HuH-7 (cell line): ENCODE data around the gene TSPAN8.
"Not testable (repeated sequence)": the region's sequence is repeated elsewhere in the genome, so short reads cannot be mapped to it uniquely, and the experiment has no call there.

ENCODE experiments used
- DNase-seq: peaks from one replicate; pipeline ENCODE4 v3.0.0; 2011; ENCODE audit warnings: low spot score

TSPAN8 gene

DNA sequence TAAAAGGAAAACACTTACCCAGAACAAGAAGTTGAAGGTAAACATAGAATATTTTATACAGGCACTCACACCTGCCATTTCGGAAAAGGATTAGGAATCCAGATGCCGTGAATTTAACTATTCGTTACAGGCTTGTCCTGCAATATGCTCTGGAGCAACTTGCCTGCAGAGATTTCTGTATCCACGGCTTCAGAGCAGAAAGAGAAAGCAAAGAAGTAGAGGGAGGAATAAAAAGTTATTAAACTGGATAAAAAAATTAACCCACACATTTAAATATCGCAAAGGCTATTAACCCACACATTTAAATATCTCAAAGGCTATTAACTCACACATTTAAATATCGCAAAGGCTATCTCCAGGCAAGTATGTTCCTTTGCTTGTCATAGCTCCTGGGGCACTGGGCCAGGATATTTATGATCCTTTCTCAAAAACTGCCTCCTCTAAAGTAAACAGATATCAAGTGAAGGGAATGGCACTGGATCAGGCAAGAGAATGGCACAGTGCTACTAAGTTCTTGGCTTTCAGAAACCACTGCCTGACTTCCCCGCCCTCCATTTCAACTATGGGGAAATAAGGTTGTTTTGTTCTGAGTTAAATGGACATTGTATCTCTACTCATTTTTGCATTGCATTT lies at the start of gene TSPAN8:
Gene TSPAN8, minus strand, starts transcription at position 399 of the 633 bp plus-strand sequence. Its CDS starts 321 bp downstream, at position 78.
- no peak for DNase-seq

DNA sequence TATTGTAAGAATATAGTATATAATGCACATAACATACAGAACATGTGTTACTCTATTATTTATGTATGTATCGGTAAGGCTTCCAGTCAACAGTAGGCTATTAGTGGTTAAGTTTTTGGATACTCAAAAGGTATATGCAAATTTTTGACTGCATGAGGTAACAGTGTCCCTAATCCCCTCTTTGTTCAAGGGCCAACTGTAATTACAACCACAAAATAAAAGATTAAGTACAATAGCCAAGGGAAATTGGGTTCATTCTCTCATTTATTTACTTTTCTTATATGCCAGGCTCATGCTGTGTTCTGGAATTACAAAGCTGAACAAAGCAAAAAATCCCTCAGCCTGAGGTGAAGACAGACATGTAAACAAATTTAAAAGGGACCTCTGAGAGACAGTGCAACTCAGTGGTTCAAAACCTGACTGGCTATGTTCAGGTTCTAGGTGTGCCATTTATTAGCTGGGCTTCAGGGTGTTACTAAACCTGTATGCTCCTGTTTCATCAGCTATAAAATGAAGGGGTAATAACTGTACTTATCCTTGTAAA lies 43.4 kb upstream of the TSPAN8 start:
- DNase-seq, result no peak

DNA sequence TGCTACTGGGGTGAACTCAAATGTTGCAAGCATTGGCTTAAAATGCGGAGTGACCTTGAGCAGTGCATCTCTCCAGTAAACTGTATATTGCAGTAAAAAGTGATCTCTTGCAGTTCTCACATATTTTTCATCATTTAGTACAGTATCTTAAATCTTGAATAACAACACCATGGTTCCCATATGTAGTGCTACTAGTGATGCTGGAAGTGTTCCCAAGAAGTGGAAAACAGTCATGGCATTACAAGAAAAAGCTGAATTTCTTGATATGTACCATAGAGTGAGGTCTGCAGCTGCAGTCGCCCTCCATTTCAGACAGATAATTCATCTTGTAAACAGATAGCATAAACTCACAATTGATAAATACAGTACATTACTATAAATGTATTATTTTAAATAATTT lies 42.9 kb upstream of the TSPAN8 start:
- no peak for DNase-seq

DNA sequence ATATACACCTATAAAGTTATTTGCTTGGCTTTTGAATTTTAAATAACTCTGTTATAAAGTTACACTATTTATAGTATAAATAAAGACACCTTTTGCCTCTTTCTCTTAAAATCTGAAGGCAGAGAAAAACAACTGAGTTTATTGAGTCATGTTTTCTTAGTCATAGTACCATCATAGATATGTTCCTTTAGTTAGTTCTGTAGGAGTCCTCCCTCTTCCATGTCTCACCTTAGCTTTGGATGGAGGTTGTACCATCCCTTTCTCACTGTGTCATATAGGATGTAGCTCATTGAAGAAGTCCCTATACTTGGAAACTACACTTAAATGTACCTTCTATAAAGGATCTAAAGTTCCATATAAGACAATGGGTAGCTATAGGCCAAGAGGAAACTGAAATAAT lies 39.7 kb upstream of the TSPAN8 start:
- no peak for DNase-seq

DNA sequence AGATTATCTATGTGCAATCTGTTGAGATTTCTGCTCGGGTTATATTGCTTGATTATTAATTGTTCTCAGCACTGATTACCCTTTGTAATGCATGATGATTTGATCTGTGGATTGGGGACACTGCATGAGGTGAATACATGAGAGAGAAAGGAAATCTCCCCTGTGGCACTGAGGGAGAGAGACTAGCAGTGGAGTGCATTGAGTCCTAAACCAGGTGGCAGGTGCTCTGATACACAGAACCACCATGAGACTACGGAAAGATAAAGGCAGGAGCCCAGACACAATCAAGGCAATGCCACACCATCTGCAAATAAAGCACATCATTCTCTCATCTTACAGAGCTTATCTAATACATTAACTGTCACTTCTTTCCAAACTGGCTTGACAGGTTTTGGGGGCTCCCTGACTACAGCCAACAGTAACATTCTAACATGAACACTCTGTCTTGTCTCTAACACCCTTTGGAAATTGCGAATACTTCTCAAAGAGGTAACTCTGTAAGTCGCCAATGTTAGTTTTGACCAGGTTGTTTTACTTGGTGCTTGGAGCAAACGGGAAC lies 37.6 kb upstream of the TSPAN8 start:
- DNase-seq, result no peak

DNA sequence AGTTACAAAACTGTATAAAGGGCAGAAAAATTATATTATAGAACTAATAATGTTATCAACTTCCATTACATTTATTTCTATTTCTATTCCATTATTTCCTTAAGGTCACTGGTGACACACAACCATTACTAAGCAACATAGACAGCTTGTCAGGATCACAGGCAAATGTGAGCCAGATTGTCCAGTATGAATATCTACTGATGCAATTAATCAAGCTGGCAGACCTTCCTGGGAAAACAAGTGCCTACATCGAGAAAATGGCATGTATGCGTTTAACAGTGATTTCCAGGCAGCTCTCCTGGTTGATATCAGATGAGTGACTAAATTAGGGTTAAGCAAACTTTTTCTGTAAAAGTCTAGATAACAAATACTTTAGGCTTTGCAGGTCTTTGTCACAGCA lies 36.9 kb upstream of the TSPAN8 start:
- no peak for DNase-seq

DNA sequence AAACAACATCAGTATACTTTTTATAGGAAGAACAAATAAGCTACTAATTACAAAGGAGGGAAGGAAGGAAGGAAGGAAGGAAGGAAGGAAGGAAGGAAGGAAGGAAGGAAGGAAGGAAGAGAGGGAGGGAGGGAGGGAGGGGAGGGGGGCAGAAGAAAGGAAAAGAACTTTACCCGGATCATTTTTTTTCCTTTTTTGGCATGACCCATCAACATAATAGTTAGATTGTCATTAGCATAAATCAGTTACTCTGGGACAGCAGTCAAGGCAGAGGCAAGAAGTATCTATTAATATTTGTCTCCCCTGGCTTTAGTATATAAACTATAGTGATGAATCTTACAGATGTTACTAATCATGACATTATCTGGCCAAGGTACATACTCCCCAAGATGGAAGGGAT lies 35.2 kb upstream of the TSPAN8 start:
- DNase-seq, result no peak

DNA sequence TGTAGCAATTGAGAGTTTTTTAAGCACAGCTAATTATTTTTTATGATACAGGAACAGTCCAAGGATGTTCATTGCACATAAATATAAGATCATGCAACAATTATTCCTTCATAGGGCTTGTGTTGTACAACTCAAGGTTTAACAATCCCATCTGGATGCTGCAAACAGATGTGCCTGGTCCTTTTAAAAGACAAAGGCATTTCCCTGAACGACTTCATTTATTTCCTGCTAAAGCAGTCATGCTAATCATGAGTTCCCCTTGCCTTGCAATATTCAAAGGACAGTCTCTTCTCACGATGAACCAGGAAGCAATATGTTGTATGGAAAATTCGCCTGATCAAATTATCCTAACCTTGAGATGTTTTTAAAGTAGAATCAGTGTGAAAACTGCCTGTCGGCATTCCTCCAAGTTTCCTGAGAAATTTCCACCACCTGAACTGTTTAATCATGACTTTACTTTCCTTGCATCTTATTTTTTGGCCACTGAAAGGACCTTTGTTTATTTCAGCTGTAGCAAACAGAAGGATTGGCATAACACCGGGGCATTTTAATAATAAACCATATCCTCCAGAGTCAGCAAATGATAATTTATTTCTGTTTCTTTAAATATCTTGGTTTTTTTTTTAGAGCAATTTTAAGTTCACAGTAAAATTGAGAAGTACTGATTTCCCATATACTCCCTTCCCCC lies 33.9 kb upstream of the TSPAN8 start:
- no peak for DNase-seq

DNA sequence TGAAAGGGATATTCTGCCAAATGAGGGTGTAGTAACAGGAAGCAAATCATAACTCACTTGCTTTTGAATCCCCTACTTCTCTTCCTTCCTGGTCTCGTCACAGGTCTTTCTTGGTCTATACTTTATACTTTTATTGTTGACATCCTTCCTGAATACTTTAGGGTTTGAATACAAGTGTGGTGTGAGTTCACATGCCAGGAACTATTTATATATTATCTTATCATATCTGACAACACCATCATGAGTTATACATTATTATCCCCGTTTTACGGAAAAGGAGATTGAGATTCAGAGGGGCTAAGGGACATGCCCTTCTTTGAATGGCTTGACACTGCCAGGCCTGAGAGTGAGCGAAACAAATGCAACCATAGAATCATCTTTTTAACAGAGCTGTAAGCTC lies 33.0 kb upstream of the TSPAN8 start:
- no peak for DNase-seq

DNA sequence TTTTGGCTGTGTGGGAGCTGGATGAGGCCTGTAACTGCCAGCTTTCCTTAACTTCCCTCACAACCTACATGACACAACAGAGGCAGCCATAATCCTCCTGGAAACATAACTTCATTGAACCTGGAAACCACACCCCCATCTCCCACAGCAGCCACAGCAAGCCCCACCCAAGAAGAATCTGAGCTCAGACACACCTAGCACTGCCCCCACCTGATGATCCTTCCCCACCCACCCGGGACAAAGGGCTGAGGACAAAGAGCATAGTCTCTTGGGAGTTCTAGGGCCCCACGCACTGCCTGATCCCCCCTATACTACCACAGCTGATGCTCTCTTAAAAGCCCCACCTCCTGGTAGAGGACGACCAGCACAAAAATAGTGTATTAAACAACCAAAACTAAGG lies 29.6 kb upstream of the TSPAN8 start:
- no peak for DNase-seq

DNA sequence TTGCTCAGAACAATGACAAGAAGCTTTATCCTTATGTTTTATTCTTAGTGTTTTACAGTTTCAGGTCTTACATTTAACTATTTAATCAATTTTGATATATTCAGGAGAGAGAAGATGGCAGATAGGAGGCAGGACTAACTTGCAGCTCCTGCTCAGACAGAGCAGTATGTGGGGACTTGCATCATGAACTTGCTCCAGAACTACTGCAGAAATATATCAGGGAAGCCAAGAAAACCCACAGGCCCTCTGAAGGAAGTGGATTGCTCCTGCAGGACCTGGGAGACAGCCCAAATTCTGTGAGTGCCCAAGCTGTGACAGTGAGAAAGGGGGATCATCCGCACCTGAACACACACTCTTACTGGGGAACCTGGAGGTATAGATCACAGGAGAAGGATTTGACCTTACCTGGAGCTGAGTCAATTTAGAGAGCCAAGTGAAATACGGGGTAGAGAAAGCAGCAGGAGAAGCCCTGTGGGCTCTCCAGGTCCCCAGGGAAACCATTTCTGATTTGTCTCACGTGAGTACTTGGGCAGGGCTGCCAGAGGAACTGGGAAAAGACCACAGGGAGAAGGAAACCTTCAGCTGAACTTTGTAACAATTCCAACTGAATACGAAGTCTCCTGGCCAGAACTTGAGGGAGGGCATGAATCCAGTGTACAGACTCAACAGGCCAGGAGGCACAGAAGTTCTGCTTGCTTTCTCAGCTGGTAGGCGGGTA lies 28.9 kb upstream of the TSPAN8 start:
- DNase-seq, result no peak

DNA sequence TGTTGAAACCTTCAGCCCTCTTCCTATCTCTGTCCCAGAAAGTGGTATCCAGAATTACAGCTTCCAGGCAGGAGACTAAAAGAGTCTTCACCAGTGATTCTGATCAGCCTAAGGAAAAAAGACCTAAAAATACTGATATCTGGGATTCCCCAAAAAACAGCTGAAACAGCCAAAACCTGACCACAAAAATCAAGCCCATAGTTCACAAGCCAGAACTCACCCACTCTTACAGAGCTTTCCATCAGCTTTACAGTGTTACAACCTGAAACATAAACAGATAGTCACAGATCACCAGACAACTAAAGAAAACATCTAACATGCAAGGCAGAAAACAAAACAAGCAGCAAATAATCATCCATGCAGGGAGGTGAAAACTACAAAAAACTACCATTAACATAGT lies 26.0 kb upstream of the TSPAN8 start:
- no peak for DNase-seq

DNA sequence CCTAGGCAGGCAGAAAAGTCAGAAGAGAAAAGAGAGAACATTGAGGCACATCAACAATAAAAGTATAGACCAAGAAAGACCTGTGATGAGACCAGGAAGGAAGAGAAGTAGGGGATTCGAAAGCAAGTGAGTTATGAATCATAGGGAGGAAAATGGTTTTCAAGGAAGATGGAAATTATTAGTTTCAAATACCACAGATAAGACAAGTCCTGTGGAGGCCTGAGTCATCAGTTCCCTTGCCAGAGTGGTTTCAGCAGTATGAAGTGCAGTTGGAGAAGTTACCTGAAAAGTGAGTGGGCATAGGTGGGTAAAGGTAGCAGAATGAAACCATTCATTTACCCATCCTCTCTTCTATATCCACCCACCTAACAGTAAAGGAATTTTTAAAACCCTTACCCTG lies 25.2 kb upstream of the TSPAN8 start:
- no peak for DNase-seq

DNA sequence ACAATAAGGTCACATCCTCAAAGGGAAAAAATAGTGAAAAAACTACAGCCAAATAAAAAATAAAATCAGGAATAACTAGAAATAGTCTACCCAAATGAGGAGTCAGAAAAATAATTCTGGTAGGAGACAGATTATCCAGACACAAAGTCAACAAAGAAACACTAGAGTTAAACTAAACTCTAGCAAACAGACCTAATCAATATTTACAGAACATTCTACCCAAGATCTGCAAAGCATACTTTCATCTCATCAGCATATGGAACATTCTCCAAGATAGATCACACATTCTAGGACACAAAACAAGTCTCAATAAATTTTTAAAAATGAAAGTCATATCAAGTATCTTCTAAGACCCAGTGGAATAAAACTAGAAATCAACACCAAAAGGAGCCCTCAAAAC lies 20.4 kb upstream of the TSPAN8 start:
- no peak for DNase-seq

DNA sequence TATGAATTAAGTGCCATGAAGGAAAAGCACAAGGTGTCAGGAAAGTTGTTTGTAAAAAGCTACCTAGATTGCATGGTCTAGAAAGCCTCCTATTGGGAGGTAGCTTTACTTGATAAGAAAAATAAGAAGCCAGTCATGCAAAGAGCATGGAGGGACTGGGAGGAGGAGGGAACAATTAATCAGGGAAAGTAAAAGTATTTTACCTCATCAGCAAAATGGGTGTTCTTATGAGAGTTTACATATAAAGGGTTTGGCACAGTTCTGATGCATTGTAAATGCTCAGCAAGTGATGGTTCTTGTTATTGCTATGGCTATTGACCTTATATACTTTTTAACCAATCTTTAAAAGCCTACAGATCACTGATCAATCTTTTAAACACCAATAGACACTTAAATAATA lies 17.0 kb upstream of the TSPAN8 start:
- no peak for DNase-seq

DNA sequence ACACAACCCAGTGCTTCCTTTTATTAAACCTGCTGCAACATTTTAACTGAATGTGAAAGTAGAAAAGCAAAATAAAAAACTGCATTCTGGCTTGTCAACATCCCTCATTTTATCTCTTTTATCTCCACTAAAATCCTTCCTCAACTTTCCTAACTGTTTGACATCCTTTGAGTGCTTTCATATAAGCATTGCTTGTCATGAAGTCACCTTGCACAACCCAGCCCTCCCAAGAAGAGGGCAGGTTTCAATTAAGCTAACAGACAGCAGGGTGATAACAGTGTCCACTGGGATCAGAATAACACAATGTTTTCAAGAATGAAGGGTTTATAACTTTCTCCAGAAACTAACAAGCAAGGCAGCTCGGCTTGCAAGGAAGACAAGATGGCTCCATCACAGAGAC lies 16.3 kb upstream of the TSPAN8 start:
- no peak for DNase-seq

DNA sequence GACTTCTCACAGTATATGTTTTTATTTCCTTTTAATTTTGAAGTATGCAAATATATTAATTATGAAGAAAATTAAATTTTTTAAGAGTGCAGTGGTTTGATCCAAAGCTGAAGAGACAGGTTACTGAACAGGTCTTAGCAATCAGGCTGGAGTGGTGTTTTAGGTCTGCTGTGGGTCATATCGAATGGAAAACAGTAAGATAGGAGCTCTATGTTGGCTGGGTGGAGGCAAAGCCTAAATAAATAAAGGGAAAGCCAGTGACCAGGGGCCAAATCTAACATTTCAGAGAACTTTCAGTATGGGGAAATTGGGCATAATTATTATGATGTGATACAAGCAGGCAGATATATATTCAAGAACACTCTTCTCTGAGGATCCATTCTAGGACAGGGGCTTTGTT lies 12.7 kb upstream of the TSPAN8 start:
- DNase-seq, result no peak

DNA sequence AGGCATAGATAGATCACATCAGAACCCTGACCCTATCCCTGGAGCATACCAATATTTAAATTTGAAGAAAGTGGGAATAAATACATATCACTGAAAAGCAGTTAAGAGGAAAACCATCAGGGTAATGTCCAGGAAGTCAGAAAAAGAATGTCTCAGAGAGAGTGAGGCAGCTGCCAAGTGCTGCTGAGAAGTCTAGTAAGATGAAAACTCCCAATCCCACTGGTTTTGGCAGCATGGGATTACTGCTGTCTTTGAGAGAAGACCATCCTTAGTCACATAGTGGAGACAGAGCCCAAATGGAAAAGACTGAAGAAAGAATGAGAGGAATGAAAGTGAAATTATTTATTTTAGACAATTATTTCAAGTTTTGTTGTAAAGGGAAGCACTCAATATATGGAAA lies 11.5 kb upstream of the TSPAN8 start:
- no peak for DNase-seq

DNA sequence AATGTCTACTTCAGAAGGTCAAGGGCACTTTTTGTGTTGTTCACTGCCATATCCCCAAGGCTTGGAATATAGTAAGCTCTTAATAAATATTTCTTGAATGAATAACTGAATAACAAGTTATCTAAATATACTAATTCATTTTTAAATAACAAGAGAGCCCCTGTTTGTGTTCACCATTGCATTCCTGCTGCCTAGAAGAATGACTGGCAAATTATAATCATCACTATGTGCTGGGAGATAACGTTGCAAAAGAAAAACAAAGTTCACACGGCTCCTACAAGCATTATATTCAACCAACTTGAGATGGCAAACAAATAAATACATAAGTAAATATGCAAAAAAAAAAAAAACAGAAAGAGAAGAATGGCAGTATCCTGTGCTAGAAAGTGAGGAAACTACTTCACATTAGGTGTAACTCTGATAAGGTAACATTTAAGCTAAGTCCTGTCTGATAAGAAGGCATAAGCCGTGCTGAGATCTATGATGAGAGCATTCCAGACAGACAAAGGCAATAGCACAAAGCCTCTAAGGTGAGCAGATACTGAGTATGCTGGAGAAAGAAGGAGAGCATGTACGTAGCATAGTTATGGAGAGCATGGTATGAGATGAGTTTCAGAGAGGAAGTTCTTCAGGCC lies 9.2 kb upstream of the TSPAN8 start:
- no peak for DNase-seq

DNA sequence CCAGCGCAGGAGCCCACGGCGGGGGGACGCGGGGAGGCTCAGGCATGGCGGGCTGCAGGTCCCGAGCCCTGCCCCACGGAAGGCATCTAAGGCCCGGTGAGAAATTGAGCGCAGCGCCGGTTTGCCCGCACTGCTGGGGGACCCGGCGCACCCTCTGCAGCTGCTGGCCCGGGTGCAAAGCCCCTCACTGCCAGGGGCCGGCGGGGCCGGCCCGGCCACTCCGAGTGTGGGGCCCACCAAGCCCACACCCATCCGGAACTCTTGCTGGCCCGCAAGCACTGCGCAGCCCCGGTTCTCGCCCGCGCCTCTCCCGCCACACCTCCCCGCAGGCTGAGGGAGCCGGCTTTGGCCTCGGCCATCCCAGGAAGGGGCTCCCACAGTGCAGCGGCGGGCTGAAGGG lies 8.5 kb upstream of the TSPAN8 start:
- DNase-seq, result no peak

DNA sequence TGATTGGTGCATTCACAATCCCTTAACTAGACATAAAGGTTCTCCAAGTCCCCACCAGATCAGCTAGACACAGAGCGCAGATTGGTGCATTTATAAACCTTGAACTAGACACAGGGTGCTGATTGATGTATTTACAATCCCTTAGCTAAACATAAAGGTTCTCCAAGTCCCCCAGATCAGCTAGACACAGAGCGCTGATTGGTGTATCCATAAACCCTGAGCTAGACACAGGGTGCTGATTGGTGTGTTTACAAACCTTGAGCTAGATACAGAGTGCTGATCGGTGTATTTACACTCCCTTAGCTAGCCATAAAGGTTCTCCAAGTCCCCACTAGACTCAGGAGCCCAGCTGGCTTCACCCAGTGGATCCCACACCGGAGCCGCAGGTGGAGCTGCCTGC lies 8.0 kb upstream of the TSPAN8 start:
- not testable (repeated sequence) for DNase-seq

DNA sequence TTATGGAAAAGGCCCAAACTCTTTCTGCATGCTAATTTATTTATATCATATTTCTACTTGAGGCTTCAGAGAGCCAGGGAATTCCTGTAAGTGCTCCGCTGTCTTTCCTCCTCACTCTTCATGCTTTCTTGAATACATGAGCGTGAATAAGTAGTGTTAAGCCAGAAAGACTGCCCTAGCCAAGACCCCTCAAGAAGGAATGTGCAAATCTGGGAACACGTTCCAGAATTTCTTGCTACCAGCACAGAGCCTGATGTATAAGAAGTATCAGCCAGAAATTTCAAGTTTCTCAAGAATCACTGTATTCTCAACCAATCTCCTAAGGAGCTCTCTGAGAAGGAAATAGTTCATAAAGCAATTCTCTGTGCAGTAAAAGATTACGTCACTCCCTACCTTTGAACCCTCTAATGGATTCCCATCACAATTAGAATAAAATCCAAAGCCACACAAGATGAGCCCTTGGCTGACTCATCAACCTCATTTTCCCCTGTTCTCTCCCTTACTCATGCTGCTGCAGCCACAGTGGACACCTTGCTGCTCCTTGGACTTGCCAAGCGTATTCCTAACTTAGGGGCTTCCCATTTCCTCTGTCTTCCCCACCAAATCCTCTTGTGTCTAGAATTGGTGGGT lies 6.9 kb upstream of the TSPAN8 start:
- no peak for DNase-seq
